ENCODE measurements around the gene GOLPH3. TPM values are rescaled to one million over a fixed set of nuclear protein-coding genes. Genes with fewer than 3 reads are reported as not detected.

GOLPH3 gene
- total RNA-seq, 1 donor from 2014 or later = 72.9 TPM

DNA sequence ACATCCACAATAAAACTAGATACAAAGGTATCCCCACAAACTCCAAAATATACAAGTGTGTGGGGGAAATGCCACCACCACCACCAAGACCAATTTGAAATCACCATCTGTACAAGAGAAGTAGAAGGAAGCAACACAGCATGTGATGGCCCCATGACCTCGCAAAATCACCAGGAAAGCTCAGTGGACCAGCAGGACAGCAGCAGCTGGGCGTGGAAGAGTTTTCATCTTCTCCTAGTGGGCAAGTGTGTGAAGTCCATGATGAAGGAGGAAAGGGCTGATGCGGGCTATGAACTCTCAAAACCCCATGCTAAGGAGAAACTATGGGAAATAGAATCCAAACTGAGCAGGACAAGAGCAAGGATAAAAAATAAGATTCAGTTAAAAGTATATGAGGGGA is 58.1 kb downstream of the GOLPH3 start:
- Mint-ChIP-seq H3K36me3 (peaks cover 38% of the 10 kb centered on the region), H3K27ac (no peak overlapping the region), H3K4me1 (ENCODE audit: unreplicated experiment) (no peaks in the 10 kb centered on the region), H3K27me3 (no peaks in the 10 kb centered on the region), H3K4me3 (no peak overlapping the region), H3K9me3 (no peaks in the 10 kb centered on the region)
- no peak for DNase-seq (ENCODE audit: extremely low spot score, unreplicated experiment)
- TF ChIP-seq, protein P1, sequence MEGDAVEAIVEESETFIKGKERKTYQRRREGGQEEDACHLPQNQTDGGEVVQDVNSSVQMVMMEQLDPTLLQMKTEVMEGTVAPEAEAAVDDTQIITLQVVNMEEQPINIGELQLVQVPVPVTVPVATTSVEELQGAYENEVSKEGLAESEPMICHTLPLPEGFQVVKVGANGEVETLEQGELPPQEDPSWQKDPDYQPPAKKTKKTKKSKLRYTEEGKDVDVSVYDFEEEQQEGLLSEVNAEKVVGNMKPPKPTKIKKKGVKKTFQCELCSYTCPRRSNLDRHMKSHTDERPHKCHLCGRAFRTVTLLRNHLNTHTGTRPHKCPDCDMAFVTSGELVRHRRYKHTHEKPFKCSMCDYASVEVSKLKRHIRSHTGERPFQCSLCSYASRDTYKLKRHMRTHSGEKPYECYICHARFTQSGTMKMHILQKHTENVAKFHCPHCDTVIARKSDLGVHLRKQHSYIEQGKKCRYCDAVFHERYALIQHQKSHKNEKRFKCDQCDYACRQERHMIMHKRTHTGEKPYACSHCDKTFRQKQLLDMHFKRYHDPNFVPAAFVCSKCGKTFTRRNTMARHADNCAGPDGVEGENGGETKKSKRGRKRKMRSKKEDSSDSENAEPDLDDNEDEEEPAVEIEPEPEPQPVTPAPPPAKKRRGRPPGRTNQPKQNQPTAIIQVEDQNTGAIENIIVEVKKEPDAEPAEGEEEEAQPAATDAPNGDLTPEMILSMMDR (conservative IDR thresholded peaks at IDR 0.05) = peak; percentile 32

DNA sequence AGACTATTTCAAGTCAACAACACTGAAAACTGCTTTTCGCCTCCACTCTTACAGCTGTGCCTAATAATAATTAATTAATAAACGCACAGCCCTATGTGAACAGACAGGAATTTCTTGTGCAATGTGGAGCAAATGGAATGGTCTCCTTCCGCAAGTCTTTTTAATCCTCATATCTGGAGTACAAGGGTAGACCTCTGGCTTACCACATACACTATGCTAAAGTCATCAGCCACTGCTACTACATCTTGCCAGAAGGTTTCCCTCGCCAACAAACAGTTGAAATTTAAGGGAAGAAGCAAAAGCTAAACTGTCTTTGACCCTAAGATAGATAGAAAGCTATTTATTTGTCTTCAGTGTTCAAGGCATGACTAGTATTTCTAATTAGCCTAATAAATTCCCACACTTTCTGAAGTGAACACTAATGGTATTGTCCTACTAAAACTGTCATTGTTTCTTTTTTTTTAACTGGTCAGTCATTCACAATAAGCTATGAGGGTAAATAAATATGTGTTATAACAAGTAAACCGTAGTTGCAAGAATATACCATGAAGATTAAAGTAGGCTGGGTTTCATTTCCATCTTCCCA is 63.9 kb downstream of the GOLPH3 start:
- Mint-ChIP-seq H3K4me1 (ENCODE audit: unreplicated experiment) (no peaks in the 10 kb centered on the region), H3K36me3 (peaks cover 29% of the 10 kb centered on the region), H3K4me3 (no peak overlapping the region), H3K27ac (no peak overlapping the region), H3K27me3 (no peaks in the 10 kb centered on the region), H3K9me3 (no peaks in the 10 kb centered on the region)
- TF ChIP-seq, protein P1 (conservative IDR thresholded peaks at IDR 0.05) = no peak
- no peak for DNase-seq (ENCODE audit: extremely low spot score, unreplicated experiment)

DNA sequence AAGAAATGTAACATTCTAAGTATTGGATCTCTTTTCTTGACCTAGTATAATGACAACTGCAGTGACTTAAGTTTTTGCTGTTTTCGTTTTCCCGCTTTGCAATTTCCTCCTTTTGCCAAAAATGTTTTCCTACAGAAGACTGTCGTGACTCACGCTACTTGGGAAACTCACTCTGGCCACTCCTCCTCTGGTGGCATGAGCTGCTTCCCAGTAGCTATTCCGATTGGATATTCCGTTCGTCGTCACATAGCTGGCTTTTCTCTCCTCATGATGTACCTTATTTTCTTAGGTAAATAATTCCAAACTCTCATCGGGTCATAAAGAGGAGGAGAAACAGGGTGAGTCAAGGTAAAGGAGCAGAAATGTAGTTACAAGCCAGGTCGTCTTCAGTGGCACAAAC is 64.9 kb downstream of the GOLPH3 start:
- TF ChIP-seq, protein P1 (conservative IDR thresholded peaks at IDR 0.05) = no peak
- Mint-ChIP-seq H3K9me3 (no peaks in the 10 kb centered on the region), H3K27ac (no peak overlapping the region), H3K36me3 (peaks cover 32% of the 10 kb centered on the region), H3K4me1 (ENCODE audit: unreplicated experiment) (no peaks in the 10 kb centered on the region), H3K27me3 (no peaks in the 10 kb centered on the region), H3K4me3 (no peak overlapping the region)
- DNase-seq (ENCODE audit: extremely low spot score, unreplicated experiment) = no peak

DNA sequence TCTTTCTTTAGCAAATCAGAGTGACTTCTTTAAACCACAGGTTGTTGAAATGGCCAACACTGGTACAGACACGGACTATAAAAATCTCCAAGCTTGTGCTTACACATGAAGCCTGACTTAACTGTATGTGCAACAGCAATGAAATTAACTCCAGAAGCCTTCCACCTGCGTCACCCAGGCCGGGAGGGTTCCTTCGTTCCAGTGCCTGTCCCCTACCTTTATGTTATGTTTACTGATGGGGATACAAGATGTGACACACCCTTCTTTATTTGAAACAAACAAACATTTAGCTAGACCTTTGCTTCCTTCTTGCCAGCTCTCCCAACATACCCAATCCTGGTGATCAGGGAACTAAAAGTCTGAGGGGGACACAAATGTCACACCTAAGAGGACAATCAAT is 66.0 kb downstream of the GOLPH3 start:
- Mint-ChIP-seq H3K9me3 (no peaks in the 10 kb centered on the region), H3K27me3 (no peaks in the 10 kb centered on the region), H3K36me3 (peaks cover 37% of the 10 kb centered on the region), H3K4me3 (no peak overlapping the region), H3K27ac (no peak overlapping the region), H3K4me1 (ENCODE audit: unreplicated experiment) (no peaks in the 10 kb centered on the region)
- TF ChIP-seq, protein P1 (conservative IDR thresholded peaks at IDR 0.05) = no peak
- no peak for DNase-seq (ENCODE audit: extremely low spot score, unreplicated experiment)

DNA sequence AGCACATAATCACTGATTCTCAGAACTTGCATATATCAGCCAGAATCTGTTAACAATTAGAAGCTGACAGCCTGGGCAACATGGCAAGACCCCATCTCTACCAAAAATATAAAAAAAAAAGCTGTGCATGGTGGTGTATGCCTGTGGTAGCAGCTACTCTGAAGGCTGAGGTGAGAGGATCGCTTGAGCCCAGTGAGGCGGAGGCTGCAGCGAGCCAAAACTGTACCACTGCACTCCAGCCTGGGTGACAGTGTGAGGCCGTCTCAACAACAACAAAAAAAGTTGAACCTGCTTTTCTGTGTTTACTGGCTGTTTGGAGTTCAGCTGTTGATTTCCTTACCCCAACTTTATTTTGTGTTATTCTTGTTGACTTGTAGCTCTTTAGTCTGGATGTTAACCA is 66.8 kb downstream of the GOLPH3 start:
- Mint-ChIP-seq H3K27me3 (no peaks in the 10 kb centered on the region), H3K4me1 (ENCODE audit: unreplicated experiment) (peaks cover 4% of the 10 kb centered on the region), H3K36me3 (peaks cover 38% of the 10 kb centered on the region), H3K9me3 (no peaks in the 10 kb centered on the region), H3K4me3 (no peak overlapping the region), H3K27ac (no peak overlapping the region)
- no peak for DNase-seq (ENCODE audit: extremely low spot score, unreplicated experiment)
- TF ChIP-seq, protein P1 (conservative IDR thresholded peaks at IDR 0.05) = no peak

DNA sequence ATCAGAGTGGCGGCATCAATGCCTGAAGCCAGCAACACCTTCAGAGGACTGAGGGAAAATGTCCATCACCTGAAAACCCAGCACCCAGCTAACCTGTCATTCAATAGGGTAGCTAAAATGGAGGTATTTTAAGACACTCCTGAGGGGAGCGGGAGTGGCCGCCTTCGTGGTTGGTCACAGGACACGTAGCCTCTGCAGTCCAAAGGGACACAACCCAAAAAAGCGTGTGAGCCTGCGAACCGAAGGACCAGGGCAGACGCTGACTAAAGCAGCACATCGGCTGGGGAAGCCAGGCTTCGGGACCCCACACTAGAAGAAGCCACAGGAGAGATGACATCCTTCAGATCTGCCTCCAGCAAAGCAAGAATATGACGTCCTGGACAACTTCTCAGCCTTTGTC is 70.6 kb downstream of the GOLPH3 start:
- peaks cover 31% of the 10 kb centered on the region for H3K36me3 Mint-ChIP-seq
- DNase-seq (ENCODE audit: extremely low spot score, unreplicated experiment) = no peak

More for the DNA sequence above, 70.6 kb downstream of the GOLPH3 start:
- no peaks in the 10 kb centered on the region for H3K9me3 Mint-ChIP-seq
- H3K4me3 Mint-ChIP-seq = no peak overlapping the region
- no peak overlapping the region for H3K27ac Mint-ChIP-seq
- H3K27me3 Mint-ChIP-seq = no peaks in the 10 kb centered on the region
- TF ChIP-seq, protein P1 (conservative IDR thresholded peaks at IDR 0.05) = no peak
- H3K4me1 Mint-ChIP-seq (ENCODE audit: unreplicated experiment) = peaks cover 31% of the 10 kb centered on the region

Measured in type B pancreatic cell (in vitro differentiated cells).